GM18499 (cell line): Measurements from ENCODE around the gene CYP4F12.

Experiments used
- ATAC-seq: cut with Tn5 transposase; IDR thresholded peaks from one replicate; pipeline ENCODE4 v1.9.1; 2021; ENCODE audit warnings: moderate number of reproducible peaks; ENCODE audit not compliant: insufficient read depth, unreplicated experiment

Gene CYP4F12

DNA sequence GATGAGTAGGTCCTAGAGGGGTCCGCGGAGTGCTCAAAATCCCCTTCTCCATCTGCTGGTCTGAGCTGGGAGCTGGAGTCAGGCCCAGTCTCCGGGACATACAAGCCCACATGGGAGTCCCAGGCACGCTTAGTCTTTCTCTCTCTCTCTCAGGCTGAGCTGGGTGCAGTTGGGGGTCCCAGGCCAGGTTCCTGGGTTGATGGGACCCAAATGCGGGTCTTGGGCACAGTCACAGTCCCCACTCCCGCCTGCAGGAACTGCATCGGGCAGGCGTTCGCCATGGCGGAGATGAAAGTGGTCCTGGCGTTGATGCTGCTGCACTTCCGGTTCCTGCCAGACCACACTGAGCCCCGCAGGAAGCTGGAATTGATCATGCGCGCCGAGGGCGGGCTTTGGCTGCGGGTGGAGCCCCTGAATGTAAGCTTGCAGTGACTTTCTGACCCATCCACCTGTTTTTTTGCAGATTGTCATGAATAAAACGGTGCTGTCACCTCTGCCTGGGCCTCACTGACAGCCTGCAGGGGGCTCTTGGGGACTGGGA is 23.8 kb downstream of the CYP4F12 start:
- no peak for ATAC-seq

DNA sequence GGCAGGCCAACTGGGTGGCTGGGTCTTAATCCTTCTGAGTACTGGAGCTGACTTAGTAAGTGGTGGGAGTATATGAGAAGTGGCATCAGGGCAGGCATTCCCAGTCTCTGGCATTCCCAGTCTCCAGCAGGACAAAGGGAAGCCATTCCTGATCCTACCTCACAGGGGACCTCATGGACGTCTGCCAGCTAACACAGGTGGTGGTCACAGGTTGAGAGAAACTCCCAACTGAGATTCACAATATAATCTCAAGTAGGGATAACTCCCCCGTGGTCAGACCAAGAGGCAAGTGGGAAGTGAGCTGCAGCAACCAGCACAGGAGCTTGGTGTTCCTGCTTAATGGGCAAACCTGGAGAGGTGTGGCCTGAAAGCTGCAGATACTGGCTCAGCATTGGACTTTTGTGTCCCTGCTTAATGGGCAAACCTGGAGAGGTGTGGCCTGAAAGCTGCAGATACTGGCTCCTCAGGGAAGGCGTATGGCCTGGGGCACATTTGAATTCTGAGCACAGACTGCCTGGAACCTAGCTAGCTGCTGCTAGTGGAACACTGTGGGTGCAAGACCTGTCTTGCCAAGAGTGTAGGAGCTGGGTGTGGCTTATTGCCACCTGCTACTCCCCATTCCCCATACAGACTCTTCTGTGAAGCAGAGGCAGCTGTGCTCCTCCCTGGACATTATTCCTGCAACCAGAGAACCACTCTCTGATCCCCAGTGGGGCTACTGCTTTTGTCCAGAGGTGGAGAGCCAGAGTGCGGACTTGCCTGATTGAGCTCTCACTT is 29.1 kb downstream of the CYP4F12 start:
- no peak for ATAC-seq

DNA sequence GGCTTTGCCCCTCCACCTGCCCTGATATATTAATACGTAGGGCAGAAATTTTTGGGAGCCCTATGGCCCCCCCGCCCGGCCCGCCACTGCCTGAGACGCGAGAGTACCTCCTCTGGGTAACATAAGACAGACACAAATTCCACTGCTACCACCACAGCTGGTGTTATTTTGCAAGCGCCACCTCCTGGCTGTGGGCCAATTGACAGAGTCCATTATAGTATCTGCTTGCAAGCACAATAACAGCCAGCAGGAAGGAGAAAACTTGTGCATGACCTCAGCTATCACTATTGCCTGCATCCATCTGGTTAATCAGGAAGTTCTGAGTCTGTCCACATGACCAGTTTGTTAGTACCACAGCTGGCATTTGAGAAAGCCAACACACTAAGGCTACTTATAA is 29.6 kb downstream of the CYP4F12 start:
- no peak for ATAC-seq

DNA sequence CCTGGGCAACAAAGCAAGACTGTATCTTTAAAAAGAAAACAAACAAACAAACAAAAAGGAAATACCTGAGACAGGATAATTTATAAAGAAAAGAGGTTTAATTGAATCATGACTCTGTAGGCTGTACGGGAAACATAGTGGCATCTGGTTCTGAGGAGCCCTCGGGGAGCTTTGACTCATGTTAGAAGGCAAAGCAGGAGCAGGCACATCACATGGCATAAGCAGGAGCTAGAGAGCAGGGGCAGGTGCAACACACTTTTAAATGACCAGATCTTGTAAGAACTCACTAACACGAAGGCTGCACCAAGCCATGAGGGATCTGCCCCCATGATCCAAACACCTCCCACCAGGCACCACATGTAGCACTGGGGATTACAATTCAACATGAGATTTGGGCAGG is 41.8 kb downstream of the CYP4F12 start:
- no peak for ATAC-seq

DNA sequence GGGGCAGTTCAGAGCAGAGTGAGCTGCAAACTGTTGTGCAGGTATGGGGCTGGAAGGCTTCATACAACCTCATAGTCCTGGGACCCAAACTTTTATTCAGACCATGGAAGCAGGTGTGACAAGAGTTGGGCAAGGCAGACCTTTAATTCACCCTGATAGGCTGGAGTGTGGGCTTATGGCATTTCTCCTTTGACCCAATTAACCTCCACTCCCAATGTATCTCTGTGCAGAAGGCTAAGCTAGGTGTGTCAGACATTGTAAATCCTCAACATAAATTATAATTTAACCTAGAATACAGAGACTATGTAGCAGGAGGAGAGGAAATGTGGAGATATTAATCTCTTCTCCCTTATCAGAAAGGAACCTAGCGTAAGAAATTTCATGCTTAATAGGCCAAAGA is 42.8 kb downstream of the CYP4F12 start:
- ATAC-seq = no peak

DNA sequence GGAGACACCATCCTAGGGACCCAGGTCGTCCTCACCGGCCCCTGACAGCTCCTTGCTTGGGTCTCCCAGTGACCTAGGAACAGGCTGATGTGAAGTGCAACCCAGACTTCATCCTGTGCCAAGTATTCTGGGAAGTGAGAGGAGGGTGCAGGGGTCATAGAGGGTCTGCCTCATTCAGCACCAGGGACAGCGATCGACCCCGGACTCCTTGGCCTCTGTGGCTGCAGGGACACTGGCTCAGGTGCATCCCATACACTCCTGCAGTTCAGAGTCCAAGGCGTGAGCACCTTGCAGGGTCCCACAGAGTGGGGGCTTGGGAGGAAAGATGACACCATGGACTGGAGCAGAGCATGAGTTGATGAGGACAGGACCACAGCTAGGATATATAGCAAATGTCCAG is 44.9 kb downstream of the CYP4F12 start:
- no peak for ATAC-seq

DNA sequence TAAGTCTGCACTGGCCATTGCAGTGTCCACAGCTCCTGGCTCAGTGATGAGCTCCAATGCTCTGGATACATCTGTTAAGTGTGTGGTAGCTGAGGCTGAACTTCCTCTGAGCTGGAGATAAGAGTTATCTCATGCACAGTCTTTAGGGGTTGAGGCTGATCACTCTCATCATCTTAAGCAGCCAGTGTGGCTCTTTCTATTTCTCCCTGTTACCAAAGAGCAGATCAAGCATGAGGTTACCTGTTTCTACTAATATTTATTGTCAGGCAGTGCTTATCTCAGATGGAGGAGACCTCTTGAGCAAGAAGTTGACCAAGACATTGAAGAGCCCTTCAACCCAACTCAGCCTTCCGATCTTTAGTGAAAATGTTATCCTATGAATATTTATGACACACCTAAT is 48.4 kb downstream of the CYP4F12 start:
- no peak for ATAC-seq

DNA sequence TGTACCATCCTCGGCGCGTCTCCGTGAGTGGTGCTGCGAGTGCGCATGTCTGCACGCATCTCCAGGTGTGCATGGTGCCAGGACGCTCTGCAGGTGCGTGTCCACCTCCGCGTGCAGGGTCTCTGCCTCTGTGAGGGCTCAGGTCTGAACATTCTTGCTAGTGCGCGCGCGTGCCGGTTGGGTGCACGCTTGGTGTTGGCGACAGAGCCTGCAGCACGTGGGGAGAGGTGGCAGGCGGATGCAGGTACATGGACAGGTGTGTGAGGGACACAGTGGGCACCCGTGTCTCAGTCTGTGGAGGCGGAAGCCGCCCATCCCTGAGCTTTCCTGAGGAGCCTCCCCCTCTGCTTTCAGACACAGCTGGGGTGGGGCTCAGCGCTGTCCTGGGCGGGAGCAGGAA is 50.1 kb downstream of the CYP4F12 start:
- no peak for ATAC-seq

DNA sequence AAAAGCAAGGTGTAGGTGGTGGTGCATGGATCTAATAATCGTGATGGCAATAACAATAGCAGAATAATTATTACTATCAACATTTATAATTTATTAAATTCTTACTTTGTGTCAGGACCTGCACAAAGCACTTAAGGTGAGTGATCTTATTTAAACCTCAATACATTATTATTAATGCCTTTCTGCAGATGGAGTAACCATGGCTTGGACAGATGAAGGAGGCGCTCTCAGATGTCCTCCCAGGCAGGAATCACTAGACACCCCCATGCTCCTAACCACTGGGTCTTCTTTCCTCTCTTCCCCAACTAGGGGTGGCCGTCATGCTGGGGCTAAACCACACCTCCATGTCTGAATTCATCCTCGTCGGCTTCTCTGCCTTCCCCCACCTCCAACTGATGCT is 54.8 kb downstream of the CYP4F12 start, which contains the start of gene OR10H2:
TSS of gene OR10H2 (plus strand) at position 301 of the 400 bp plus-strand sequence. CDS start at position 321, 20 bp downstream.
- no peak for ATAC-seq

DNA sequence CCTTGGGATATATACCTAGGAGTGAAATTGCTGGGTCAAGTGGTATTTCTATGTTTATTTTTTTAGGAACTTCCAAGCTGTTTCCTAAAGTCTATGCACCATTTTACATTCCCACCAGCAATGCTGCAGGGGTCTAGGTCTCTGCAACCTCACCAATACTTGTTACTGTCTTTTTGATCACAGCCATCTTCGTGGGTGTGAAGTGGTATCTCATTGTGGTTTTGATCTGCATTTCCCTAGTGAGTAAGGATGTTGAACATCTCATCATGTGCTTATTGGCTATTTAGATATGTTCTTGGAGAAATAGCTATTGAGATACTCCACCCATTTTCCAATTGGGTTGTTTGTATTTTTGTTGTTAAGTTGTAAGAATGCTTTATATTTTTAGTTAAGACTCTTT is 57.7 kb downstream of the CYP4F12 start:
- no peak for ATAC-seq

DNA sequence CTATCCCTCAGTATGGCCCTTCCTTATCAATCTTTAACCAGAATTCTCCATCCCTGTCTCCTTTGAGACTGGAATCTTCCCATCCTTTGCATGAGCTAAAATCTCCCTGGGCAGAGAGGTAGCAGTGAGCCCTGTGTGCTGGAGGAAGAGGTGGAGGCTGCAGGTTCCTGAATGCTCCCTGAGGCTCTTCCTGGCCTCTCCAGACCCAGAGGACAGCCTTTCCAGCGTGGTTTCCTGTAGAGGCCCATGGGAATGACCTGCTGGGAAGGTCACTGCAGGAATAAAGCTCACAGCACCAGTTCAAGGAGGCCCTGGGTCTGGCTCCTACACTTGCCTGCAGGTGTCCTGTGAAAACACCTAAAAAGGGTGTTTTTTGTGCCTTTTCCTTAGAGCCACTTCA is 59.5 kb downstream of the CYP4F12 start:
- ATAC-seq = no peak

DNA sequence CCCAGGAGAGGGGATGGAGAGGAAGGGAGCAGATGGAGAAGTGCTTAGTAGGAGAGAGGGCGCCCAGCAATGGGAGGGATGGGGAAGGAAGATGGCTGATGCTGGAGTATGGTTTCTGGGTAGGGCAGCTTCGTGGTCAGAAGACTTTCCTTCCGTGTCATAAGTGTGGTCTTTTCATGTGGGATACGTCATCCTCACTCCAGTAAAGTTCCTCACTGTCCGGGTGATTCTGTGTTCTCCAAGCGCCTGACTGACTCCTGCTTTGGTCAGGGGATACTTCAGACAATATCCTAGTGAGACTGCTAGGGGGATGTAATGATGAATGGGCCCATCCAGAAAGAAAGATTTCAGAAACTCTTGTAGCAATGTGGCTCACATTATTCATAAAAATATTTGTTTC is 61.0 kb downstream of the CYP4F12 start:
- no peak for ATAC-seq

DNA sequence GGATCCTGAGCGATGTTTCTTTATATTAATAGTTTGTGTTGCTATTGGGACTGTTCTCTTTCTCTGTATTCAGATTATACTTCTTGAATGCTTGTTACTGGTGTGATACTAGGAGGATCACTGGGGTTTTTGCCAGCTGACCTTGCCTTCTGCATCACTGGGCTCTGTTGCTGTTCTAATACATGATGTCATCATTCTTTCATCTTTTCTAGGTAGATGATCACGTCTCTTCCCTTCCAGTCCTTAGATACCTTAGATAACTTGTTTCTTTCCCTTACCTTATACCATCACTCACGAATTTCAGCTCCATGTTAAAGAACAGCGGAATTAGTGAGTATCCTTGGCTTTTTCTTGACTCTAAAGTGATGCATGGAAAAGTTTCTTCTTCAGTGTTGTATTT is 64.8 kb downstream of the CYP4F12 start, which contains the start of gene OR10H3:
TSS of gene OR10H3 (plus strand) at position 264 of the 400 bp plus-strand sequence. CDS start 3,408 bp downstream, outside the sequence.
- ATAC-seq = no peak

DNA sequence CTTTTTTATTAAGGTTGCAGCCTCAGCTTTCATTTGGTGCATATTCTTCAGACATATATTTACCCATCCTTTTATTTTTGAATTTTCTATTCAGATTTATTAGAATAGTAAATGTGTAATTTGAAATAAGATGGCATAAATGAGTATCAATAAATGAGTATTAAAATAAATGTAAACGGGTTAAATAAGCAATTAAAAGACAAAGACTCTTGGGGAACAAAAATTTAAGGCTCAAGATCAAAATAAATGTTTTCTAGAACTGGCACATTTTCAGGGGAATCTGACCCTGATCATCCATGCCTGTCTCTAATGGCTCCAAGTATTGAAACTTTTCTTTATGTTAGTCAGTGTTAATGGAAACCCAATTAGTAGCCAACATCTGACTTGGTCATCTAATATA is 67.9 kb downstream of the CYP4F12 start:
- no peak for ATAC-seq
